ENCODE results near the gene SECISBP2L.

GRCh38 chr15:48962662-48963523 is 83.4 kb downstream of the SECISBP2L start:
- no peak for TF ChIP-seq EZH2phosphoT487 (IDR thresholded peaks at IDR 0.05; ENCODE audit: low read length)
- no peak for TF ChIP-seq CTCF (IDR thresholded peaks at IDR 0.05; ENCODE audit: low read length)
